SK-N-SH (cell line): Measurements from ENCODE around the gene SRGAP1. TPM values are rescaled to one million over a fixed set of nuclear protein-coding genes. Genes with fewer than 3 reads are reported as not detected.

Source experiments
- CTCF ChIA-PET: fragments of 300-600, 350-600 bp; formaldehyde crosslinking; extraction: SDS; loops from one replicate; lab custom pipeline; 2021; lab: Yijun Ruan, JAX
- POLR2A ChIA-PET: fragments of 350-600 bp; sonication (Branson Sonifier 250); formaldehyde crosslinking; extraction: SDS; loops from one replicate; lab custom pipeline; 2020; ENCODE audit warnings: antibody characterized with exemption, inconsistent platforms; lab: Yijun Ruan, JAX
- DNase-seq: peaks from one replicate; pipeline ENCODE4 v3.0.0; 2012
- H2AFZ ChIP-seq: fragments of 200-600 bp; sonication (generic); 2 replicates; pipeline ENCODE4 v1.8.1; 2016; ENCODE audit warnings: antibody characterized with exemption, mild to moderate bottlenecking, low read depth
- H3F3A ChIP-seq: fragments of 200-600 bp; sonication (generic); replicated peaks from 2 replicates; pipeline ENCODE3; 2016; ENCODE audit warnings: antibody characterized with exemption, mild to moderate bottlenecking; ENCODE audit not compliant: insufficient read depth
- H3K27ac ChIP-seq, 2 experiments: fragments of 200-500 bp in 1 of 2; fragments of 200-600 bp in 1 of 2; sonication (Bioruptor generic) in 1 of 2; sonication (generic), shearing (Covaris generic) in 1 of 2; 2 replicates each; pipeline versions ENCODE4 v1.5.1 to v1.6.1; 2014 to 2016; ENCODE audit warnings: low read depth in 2 of 2, inconsistent platforms in 1 of 2, low read length in 1 of 2, mild to moderate bottlenecking in 1 of 2, mixed read lengths in 1 of 2
- H3K27me3 ChIP-seq: fragments of 200-600 bp; sonication (generic), shearing (Covaris generic); 2 replicates; pipeline ENCODE4 v1.6.1; 2016; ENCODE audit warnings: mixed run types; ENCODE audit not compliant: insufficient read depth
- H3K36me3 ChIP-seq, 2 experiments: fragments of 200-500 bp in 1 of 2; fragments of 200-600 bp in 1 of 2; sonication (Bioruptor generic) in 1 of 2; sonication (generic) in 1 of 2; replicated peaks in 1 of 2; 2 replicates each; pipeline versions ENCODE3 to v1.5.1; 2014 to 2016; ENCODE audit warnings: low read length in 1 of 2, mild to moderate bottlenecking in 1 of 2; ENCODE audit not compliant: insufficient read depth in 2 of 2, control insufficient read depth in 1 of 2
- H3K4me1 ChIP-seq, 2 experiments: fragments of 200-500 bp in 1 of 2; fragments of 200-600 bp in 1 of 2; sonication (Bioruptor generic) in 1 of 2; sonication (generic), shearing (Covaris generic) in 1 of 2; 2 replicates each; pipeline versions ENCODE4 v1.5.1 to v1.6.1; 2014 to 2016; ENCODE audit warnings: low read depth in 1 of 2, low read length in 1 of 2, mixed run types in 1 of 2; ENCODE audit not compliant: insufficient read depth in 2 of 2, control insufficient read depth in 1 of 2
- H3K4me2 ChIP-seq: fragments of 200-600 bp; sonication (generic), shearing (Covaris generic); 2 replicates; pipeline ENCODE4 v1.6.1; 2017; ENCODE audit warnings: mixed run types
- H3K4me3 ChIP-seq, 2 experiments: fragments of 200-500 bp in 1 of 2; fragments of 200-600 bp in 1 of 2; sonication (Bioruptor generic) in 1 of 2; sonication (generic), shearing (Covaris generic) in 1 of 2; 2 replicates each; pipeline versions ENCODE4 v1.5.1 to v1.8.1; 2014 to 2016; ENCODE audit warnings: low read depth in 2 of 2, inconsistent platforms in 1 of 2, low read length in 1 of 2, mild to moderate bottlenecking in 1 of 2, mixed read lengths in 1 of 2, moderate library complexity in 1 of 2
- H3K79me2 ChIP-seq: fragments of 200-600 bp; sonication (generic); 2 replicates; pipeline ENCODE4 v1.8.1; 2017; ENCODE audit warnings: mild to moderate bottlenecking; ENCODE audit not compliant: insufficient read depth
- H3K9ac ChIP-seq: fragments of 200-600 bp; sonication (generic); 2 replicates; pipeline ENCODE4 v1.6.1; 2017; ENCODE audit warnings: mixed run types
- H3K9me2 ChIP-seq: fragments of 200-600 bp; sonication (generic); 2 replicates; pipeline ENCODE4 v1.6.1; 2017; ENCODE audit warnings: mixed run types
- H3K9me3 ChIP-seq: fragments of 200-600 bp; sonication (generic); 2 replicates; pipeline ENCODE4 v1.6.1; 2017; ENCODE audit warnings: mixed run types, mild to moderate bottlenecking, moderate library complexity
- H4K20me1 ChIP-seq: fragments of 200-600 bp; sonication (generic); 2 replicates; pipeline ENCODE4 v1.6.1; 2017; ENCODE audit warnings: mild to moderate bottlenecking, mixed run types; ENCODE audit not compliant: insufficient read depth
- CHD2 ChIP-seq: fragments of 150-350 bp; IDR thresholded peaks from 2 replicates; pipeline ENCODE4 v1.6.1; 2018; ENCODE audit warnings: low read length; ENCODE audit not compliant: partially characterized antibody
- ELF1 ChIP-seq: IDR thresholded peaks from 2 replicates; pipeline ENCODE4 v1.4.0; 2012
- EP300 ChIP-seq, 2 experiments: IDR thresholded peaks; 2 replicates each; pipeline versions ENCODE4 v1.4.0 to v1.6.1; 2012; ENCODE audit warnings: borderline replicate concordance in 1 of 2, low read depth in 1 of 2, low read length in 1 of 2
- FOSL2 ChIP-seq: IDR thresholded peaks from 2 replicates; pipeline ENCODE4 v1.4.0; 2012; ENCODE audit warnings: low read depth, mild to moderate bottlenecking, moderate library complexity, borderline replicate concordance
- FOXM1 ChIP-seq: IDR thresholded peaks from 2 replicates; pipeline ENCODE4 v1.4.0; 2012; ENCODE audit warnings: low read depth, mild to moderate bottlenecking
- GABPA ChIP-seq: IDR thresholded peaks from 2 replicates; pipeline ENCODE4 v1.4.0; 2012; ENCODE audit warnings: low read depth, mild to moderate bottlenecking
- GATA2 ChIP-seq: sonication (generic); formaldehyde crosslinking; IDR thresholded peaks from 2 replicates; pipeline ENCODE4 v1.5.0; 2020; ENCODE audit warnings: mild to moderate bottlenecking, missing genetic modification reagents
- MXI1 ChIP-seq: IDR thresholded peaks from 2 replicates; pipeline ENCODE4 v1.6.1; 2012; ENCODE audit warnings: mild to moderate bottlenecking, low read depth, low read length, improper control_type of control experiment
- NRF1 ChIP-seq: IDR thresholded peaks from 2 replicates; pipeline ENCODE4 v1.6.1; 2012; ENCODE audit warnings: low read depth, mild to moderate bottlenecking, low read length
- POLR2AphosphoS5 ChIP-seq: IDR thresholded peaks from 2 replicates; pipeline ENCODE4 v1.6.1; 2012; ENCODE audit warnings: low read depth, low read length
- RFX5 ChIP-seq: IDR thresholded peaks from 2 replicates; pipeline ENCODE4 v1.6.1; 2012; ENCODE audit warnings: mild to moderate bottlenecking, improper control_type of control experiment, low read length
- RXRA ChIP-seq: IDR thresholded peaks from 2 replicates; pipeline ENCODE4 v1.4.0; 2012; ENCODE audit warnings: low read depth, mild to moderate bottlenecking, borderline replicate concordance
- SIN3A ChIP-seq: IDR thresholded peaks from 2 replicates; pipeline ENCODE4 v1.6.1; 2012; ENCODE audit warnings: low read depth, mild to moderate bottlenecking, low read length, moderate library complexity, borderline replicate concordance
- YY1 ChIP-seq: IDR thresholded peaks from 2 replicates; pipeline ENCODE4 v1.4.0; 2012; ENCODE audit warnings: low read depth, mild to moderate bottlenecking
- polyA plus RNA-seq, 3 experiments: library from polyadenylated mRNA; depleted of rRNA; stranded (reverse); fragments of >200 nt; gene quantifications; 2 replicates each; pipeline ENCODE4 v1.2.3, GENCODE V29; 2012
- TF ChIP-seq, protein P1 (sequence below): IDR thresholded peaks from 2 replicates; pipeline ENCODE4 v1.4.0; 2012; ENCODE audit warnings: low read depth, borderline replicate concordance
- TF ChIP-seq, protein P2 (sequence below): IDR thresholded peaks from 2 replicates; pipeline ENCODE4; 2012
- TF ChIP-seq, protein P3 (sequence below): fragments of 150-350 bp; IDR thresholded peaks from 2 replicates; pipeline ENCODE4 v1.6.1; 2017; ENCODE audit warnings: antibody characterized with exemption, low read length, low read depth, borderline replicate concordance
- TF ChIP-seq, protein P4 (sequence below): IDR thresholded peaks from 2 replicates; pipeline ENCODE4 v1.6.1; 2012; ENCODE audit warnings: mild to moderate bottlenecking, low read depth, low read length, moderate library complexity
- TF ChIP-seq, protein P5 (sequence below): IDR thresholded peaks from 2 replicates; pipeline ENCODE4 v1.4.0; 2012; ENCODE audit warnings: low read depth
- TF ChIP-seq, protein P6 (sequence below): IDR thresholded peaks from 2 replicates; pipeline ENCODE4 v1.4.0; 2012; ENCODE audit warnings: low read depth, borderline replicate concordance

The SRGAP1 gene
- polyA plus RNA-seq, 1 of the 3 experiments (the other 2 are of a cell fraction): 2.6 TPM

DNA sequence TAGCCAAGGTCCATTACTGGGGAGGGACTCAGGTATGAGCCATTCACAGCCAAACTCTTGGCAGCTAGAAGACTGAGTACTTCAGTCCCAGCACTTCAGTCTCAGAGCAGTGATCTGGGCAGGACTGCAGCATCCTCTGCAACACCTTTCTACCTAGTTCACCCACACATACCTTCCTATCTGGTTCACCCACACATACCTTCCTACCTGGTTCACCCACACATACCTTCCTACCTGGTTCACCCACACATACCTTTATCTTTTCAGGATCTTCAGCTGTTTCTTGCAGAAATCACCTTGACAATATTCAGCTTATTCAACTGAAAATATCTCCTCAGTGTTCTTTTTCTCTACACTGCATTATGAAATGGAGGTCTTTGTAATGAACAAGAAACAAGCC, 101.3 kb downstream of the SRGAP1 start:
- POLR2A ChIA-PET: interaction anchor here (0.6 kb wide), 1 partner anchor 57 kb away, joined by 3 read pairs; no protein-coding TSS in a partner anchor
- H3K9ac ChIP-seq: no peak overlapping the region
- H3K27ac ChIP-seq: peak overlapping the region in 1 of 2 experiments; percentile 86; a peak in 2 of 4 replicates
- DNase-seq: no peak
- peaks cover 8% of the 10 kb centered on the region for H3F3A ChIP-seq
- no peak overlapping the region for H3K4me2 ChIP-seq
- H3K9me2 ChIP-seq: no peaks in the 10 kb centered on the region
- CTCF ChIA-PET: interaction anchor here (0.7 kb wide), 1 partner anchor 137 kb away, joined by 3 read pairs; no protein-coding TSS in a partner anchor
- H4K20me1 ChIP-seq: no peaks in the 10 kb centered on the region
- H3K79me2 ChIP-seq: peaks cover 37% of the 10 kb centered on the region
- no peak overlapping the region for H3K4me3 ChIP-seq
- H3K4me1 ChIP-seq: peaks cover 18 to 29% of the 10 kb centered on the region in 2 experiments; a peak in 3 of 4 replicates
- no peaks in the 10 kb centered on the region for H3K9me3 ChIP-seq
- H2AFZ ChIP-seq: no peak overlapping the region
- no peaks in the 10 kb centered on the region for H3K27me3 ChIP-seq
- TF ChIP-seq, protein P1, sequence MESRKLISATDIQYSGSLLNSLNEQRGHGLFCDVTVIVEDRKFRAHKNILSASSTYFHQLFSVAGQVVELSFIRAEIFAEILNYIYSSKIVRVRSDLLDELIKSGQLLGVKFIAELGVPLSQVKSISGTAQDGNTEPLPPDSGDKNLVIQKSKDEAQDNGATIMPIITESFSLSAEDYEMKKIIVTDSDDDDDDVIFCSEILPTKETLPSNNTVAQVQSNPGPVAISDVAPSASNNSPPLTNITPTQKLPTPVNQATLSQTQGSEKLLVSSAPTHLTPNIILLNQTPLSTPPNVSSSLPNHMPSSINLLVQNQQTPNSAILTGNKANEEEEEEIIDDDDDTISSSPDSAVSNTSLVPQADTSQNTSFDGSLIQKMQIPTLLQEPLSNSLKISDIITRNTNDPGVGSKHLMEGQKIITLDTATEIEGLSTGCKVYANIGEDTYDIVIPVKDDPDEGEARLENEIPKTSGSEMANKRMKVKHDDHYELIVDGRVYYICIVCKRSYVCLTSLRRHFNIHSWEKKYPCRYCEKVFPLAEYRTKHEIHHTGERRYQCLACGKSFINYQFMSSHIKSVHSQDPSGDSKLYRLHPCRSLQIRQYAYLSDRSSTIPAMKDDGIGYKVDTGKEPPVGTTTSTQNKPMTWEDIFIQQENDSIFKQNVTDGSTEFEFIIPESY: no peak
- no peak for TF ChIP-seq CHD2
- TF ChIP-seq SIN3A: no peak
- TF ChIP-seq NRF1: no peak
- no peak for TF ChIP-seq GATA2 (CRISPR knock-in tag)
- TF ChIP-seq, protein P2, sequence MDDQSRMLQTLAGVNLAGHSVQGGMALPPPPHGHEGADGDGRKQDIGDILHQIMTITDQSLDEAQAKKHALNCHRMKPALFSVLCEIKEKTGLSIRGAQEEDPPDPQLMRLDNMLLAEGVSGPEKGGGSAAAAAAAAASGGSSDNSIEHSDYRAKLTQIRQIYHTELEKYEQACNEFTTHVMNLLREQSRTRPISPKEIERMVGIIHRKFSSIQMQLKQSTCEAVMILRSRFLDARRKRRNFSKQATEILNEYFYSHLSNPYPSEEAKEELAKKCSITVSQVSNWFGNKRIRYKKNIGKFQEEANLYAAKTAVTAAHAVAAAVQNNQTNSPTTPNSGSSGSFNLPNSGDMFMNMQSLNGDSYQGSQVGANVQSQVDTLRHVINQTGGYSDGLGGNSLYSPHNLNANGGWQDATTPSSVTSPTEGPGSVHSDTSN: no peak
- TF ChIP-seq ELF1: no peak
- TF ChIP-seq, protein P3, sequence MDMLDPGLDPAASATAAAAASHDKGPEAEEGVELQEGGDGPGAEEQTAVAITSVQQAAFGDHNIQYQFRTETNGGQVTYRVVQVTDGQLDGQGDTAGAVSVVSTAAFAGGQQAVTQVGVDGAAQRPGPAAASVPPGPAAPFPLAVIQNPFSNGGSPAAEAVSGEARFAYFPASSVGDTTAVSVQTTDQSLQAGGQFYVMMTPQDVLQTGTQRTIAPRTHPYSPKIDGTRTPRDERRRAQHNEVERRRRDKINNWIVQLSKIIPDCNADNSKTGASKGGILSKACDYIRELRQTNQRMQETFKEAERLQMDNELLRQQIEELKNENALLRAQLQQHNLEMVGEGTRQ: no peak
- TF ChIP-seq EP300 (IDR thresholded peaks at IDR 0.05; ENCODE audit: borderline replicate concordance in 1 of 2, low read depth in 1 of 2, low read length in 1 of 2): no peak
- TF ChIP-seq, protein P4, sequence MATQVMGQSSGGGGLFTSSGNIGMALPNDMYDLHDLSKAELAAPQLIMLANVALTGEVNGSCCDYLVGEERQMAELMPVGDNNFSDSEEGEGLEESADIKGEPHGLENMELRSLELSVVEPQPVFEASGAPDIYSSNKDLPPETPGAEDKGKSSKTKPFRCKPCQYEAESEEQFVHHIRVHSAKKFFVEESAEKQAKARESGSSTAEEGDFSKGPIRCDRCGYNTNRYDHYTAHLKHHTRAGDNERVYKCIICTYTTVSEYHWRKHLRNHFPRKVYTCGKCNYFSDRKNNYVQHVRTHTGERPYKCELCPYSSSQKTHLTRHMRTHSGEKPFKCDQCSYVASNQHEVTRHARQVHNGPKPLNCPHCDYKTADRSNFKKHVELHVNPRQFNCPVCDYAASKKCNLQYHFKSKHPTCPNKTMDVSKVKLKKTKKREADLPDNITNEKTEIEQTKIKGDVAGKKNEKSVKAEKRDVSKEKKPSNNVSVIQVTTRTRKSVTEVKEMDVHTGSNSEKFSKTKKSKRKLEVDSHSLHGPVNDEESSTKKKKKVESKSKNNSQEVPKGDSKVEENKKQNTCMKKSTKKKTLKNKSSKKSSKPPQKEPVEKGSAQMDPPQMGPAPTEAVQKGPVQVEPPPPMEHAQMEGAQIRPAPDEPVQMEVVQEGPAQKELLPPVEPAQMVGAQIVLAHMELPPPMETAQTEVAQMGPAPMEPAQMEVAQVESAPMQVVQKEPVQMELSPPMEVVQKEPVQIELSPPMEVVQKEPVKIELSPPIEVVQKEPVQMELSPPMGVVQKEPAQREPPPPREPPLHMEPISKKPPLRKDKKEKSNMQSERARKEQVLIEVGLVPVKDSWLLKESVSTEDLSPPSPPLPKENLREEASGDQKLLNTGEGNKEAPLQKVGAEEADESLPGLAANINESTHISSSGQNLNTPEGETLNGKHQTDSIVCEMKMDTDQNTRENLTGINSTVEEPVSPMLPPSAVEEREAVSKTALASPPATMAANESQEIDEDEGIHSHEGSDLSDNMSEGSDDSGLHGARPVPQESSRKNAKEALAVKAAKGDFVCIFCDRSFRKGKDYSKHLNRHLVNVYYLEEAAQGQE: no peak
- TF ChIP-seq, protein P5, sequence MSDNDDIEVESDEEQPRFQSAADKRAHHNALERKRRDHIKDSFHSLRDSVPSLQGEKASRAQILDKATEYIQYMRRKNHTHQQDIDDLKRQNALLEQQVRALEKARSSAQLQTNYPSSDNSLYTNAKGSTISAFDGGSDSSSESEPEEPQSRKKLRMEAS: no peak
- no peak for TF ChIP-seq RXRA
- TF ChIP-seq POLR2AphosphoS5: no peak
- TF ChIP-seq, protein P6, sequence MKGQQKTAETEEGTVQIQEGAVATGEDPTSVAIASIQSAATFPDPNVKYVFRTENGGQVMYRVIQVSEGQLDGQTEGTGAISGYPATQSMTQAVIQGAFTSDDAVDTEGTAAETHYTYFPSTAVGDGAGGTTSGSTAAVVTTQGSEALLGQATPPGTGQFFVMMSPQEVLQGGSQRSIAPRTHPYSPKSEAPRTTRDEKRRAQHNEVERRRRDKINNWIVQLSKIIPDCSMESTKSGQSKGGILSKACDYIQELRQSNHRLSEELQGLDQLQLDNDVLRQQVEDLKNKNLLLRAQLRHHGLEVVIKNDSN: no peak
- TF ChIP-seq MXI1: no peak
- no peak for TF ChIP-seq YY1
- TF ChIP-seq RFX5: no peak
- no peak for TF ChIP-seq FOSL2
- no peak for TF ChIP-seq FOXM1
- no peak for TF ChIP-seq GABPA
- no peaks in the 10 kb centered on the region for H3K36me3 ChIP-seq
